HEK293 (cell line): ENCODE measurements around the gene ATCAY.

Experiments used
- CTCF ChIA-PET: fragments of 350-600 bp; formaldehyde crosslinking; extraction: SDS; loops from one replicate; lab custom pipeline; 2021; ENCODE audit warnings: antibody characterized with exemption; lab: Yijun Ruan, JAX
- POLR2A ChIA-PET: fragments of 300-600 bp; formaldehyde crosslinking; extraction: SDS; loops from one replicate; lab custom pipeline; 2020; ENCODE audit warnings: antibody characterized with exemption, inconsistent platforms; lab: Yijun Ruan, JAX
- H3K27ac ChIP-seq: fragments of 200-500 bp; sonication (Bioruptor generic); 2 replicates; pipeline ENCODE4 v1.5.1; 2014; ENCODE audit warnings: low read depth, low read length, control low read depth, inconsistent platforms; ENCODE audit errors: extremely low read depth
- H3K36me3 ChIP-seq, 2 experiments: fragments of 200-500 bp in 1 of 2; sonication (Bioruptor generic) in 1 of 2; 1 replicate in 1 of 2; 2 replicates in 1 of 2; pipeline ENCODE4 v1.5.1; 2014 to 2017; ENCODE audit warnings: inconsistent platforms in 2 of 2, low read length in 2 of 2; ENCODE audit not compliant: control insufficient read depth in 2 of 2, insufficient read depth in 1 of 2
- H3K4me1 ChIP-seq: fragments of 200-500 bp; sonication (Bioruptor generic); 2 replicates; pipeline ENCODE4 v1.5.1; 2014; ENCODE audit warnings: mild to moderate bottlenecking, low read length, inconsistent platforms; ENCODE audit not compliant: control insufficient read depth, insufficient read depth
- H3K4me3 ChIP-seq: 2 replicates; pipeline ENCODE4 v1.5.1; 2011; ENCODE audit warnings: low read depth, mild to moderate bottlenecking, control low read depth, low read length, moderate library complexity
- H3K9me3 ChIP-seq: fragments of 200-500 bp; sonication (Bioruptor generic); 2 replicates; pipeline ENCODE4 v1.5.1; 2014; ENCODE audit warnings: low read depth, low read length, inconsistent platforms; ENCODE audit not compliant: control insufficient read depth, insufficient read depth
- ATF2 ChIP-seq: fragments of 450-650 bp; formaldehyde crosslinking; IDR thresholded peaks from 2 replicates; pipeline ENCODE4 v1.5.1; 2016; ENCODE audit warnings: missing biosample characterization, missing genetic modification characterization, low read depth
- MZF1 ChIP-seq: fragments of 450-650 bp; formaldehyde crosslinking; IDR thresholded peaks from 2 replicates; pipeline ENCODE4 v1.5.1; 2017; ENCODE audit warnings: missing biosample characterization, missing genetic modification characterization, borderline replicate concordance
- RBAK ChIP-seq: fragments of 450-650 bp; formaldehyde crosslinking; IDR thresholded peaks from 2 replicates; pipeline ENCODE4 v1.5.1; 2016; ENCODE audit warnings: missing biosample characterization, missing genetic modification characterization
- SETDB1 ChIP-seq: IDR thresholded peaks from one replicate; pipeline ENCODE4 v1.6.1; 2017; ENCODE audit warnings: mild to moderate bottlenecking, low read length, moderate library complexity, mixed read lengths; ENCODE audit not compliant: insufficient read length
- ZBTB17 ChIP-seq: fragments of 450-650 bp; formaldehyde crosslinking; IDR thresholded peaks from 2 replicates; pipeline ENCODE4 v1.5.1; 2016; ENCODE audit warnings: missing biosample characterization, missing genetic modification characterization
- ZNF148 ChIP-seq: fragments of 450-650 bp; formaldehyde crosslinking; IDR thresholded peaks from 2 replicates; pipeline ENCODE4 v1.5.0; 2017; ENCODE audit warnings: missing biosample characterization, missing genetic modification characterization, borderline replicate concordance
- ZNF19 ChIP-seq: fragments of 450-650 bp; formaldehyde crosslinking; IDR thresholded peaks from 2 replicates; pipeline ENCODE4; 2016; ENCODE audit warnings: missing biosample characterization, missing genetic modification characterization, low read depth
- ZNF2 ChIP-seq: fragments of 450-650 bp; formaldehyde crosslinking; IDR thresholded peaks from 2 replicates; pipeline ENCODE4 v1.5.1; 2016; ENCODE audit warnings: missing biosample characterization, missing genetic modification characterization
- ZNF202 ChIP-seq: fragments of 450-650 bp; formaldehyde crosslinking; IDR thresholded peaks from 2 replicates; pipeline ENCODE4 v1.5.1; 2016; ENCODE audit warnings: missing biosample characterization, missing genetic modification characterization, borderline replicate concordance
- ZNF26 ChIP-seq: fragments of 450-650 bp; formaldehyde crosslinking; IDR thresholded peaks from 2 replicates; pipeline ENCODE4 v1.5.1; 2016; ENCODE audit warnings: missing biosample characterization, missing genetic modification characterization
- ZNF280C ChIP-seq: fragments of 450-650 bp; formaldehyde crosslinking; IDR thresholded peaks from 2 replicates; pipeline ENCODE4 v1.5.1; 2016; ENCODE audit warnings: missing biosample characterization, missing genetic modification characterization
- ZNF311 ChIP-seq: fragments of 450-650 bp; formaldehyde crosslinking; IDR thresholded peaks from 2 replicates; pipeline ENCODE4 v1.5.1; 2017; ENCODE audit warnings: missing biosample characterization, missing genetic modification characterization, borderline replicate concordance
- ZNF335 ChIP-seq: fragments of 450-650 bp; formaldehyde crosslinking; conservative IDR thresholded peaks from 2 replicates; pipeline ENCODE4 v1.5.1; 2016; ENCODE audit warnings: missing biosample characterization, missing genetic modification characterization
- ZNF366 ChIP-seq: fragments of 450-650 bp; formaldehyde crosslinking; conservative IDR thresholded peaks from 2 replicates; pipeline ENCODE4 v1.5.1; 2016; ENCODE audit warnings: missing biosample characterization, missing genetic modification characterization
- ZNF416 ChIP-seq: fragments of 450-650 bp; formaldehyde crosslinking; IDR thresholded peaks from 2 replicates; pipeline ENCODE4 v1.5.1; 2016; ENCODE audit warnings: missing biosample characterization, missing genetic modification characterization
- ZNF521 ChIP-seq: fragments of 450-650 bp; formaldehyde crosslinking; IDR thresholded peaks from 2 replicates; pipeline ENCODE4 v1.5.1; 2017; ENCODE audit warnings: missing biosample characterization, mild to moderate bottlenecking, missing genetic modification characterization
- ZNF571 ChIP-seq: fragments of 450-650 bp; formaldehyde crosslinking; IDR thresholded peaks from 2 replicates; pipeline ENCODE4 v1.5.0; 2017; ENCODE audit warnings: missing biosample characterization, missing genetic modification characterization
- ZNF585B ChIP-seq: fragments of 450-650 bp; formaldehyde crosslinking; IDR thresholded peaks from 2 replicates; pipeline ENCODE4 v1.5.1; 2016; ENCODE audit warnings: missing biosample characterization, missing genetic modification characterization
- ZNF645 ChIP-seq: fragments of 450-650 bp; formaldehyde crosslinking; IDR thresholded peaks from 2 replicates; pipeline ENCODE4; 2016; ENCODE audit warnings: missing biosample characterization, missing genetic modification characterization
- ZNF701 ChIP-seq: fragments of 450-650 bp; formaldehyde crosslinking; IDR thresholded peaks from 2 replicates; pipeline ENCODE4 v1.5.1; 2016; ENCODE audit warnings: missing biosample characterization, missing genetic modification characterization
- ZNF837 ChIP-seq: fragments of 450-650 bp; formaldehyde crosslinking; IDR thresholded peaks from 2 replicates; pipeline ENCODE4 v1.5.1; 2016; ENCODE audit warnings: missing biosample characterization, missing genetic modification characterization

Gene ATCAY

GRCh38 chr19:3919793-3920192 lies 39.3 kb downstream of the ATCAY start:
- ChIA-PET CTCF (interaction anchor here (0.8 kb wide), 1 partner anchor 580 kb away, joined by 3 read pairs; no protein-coding TSS in a partner anchor), POLR2A (no interaction called here)
- Histone ChIP-seq H3K27ac (no peak overlapping the region), H3K36me3 (no peaks in the 10 kb centered on the region), H3K9me3 (no peaks in the 10 kb centered on the region), H3K4me1 (no peaks in the 10 kb centered on the region), H3K4me3 (no peak overlapping the region)
- no peak for TF ChIP-seq ZNF2 (tag by site-specific recombination)
- no peak for TF ChIP-seq ZBTB17 (tag by site-specific recombination)
- no peak for TF ChIP-seq ZNF645 (tag by site-specific recombination)
- TF ChIP-seq RBAK: peak; percentile 99
- no peak for TF ChIP-seq ZNF280C (tag by site-specific recombination)
- no peak for TF ChIP-seq ZNF585B (tag by site-specific recombination)
- TF ChIP-seq ZNF701 (tag by site-specific recombination): no peak

- no peak overlapping the region for H3K4me3 ChIP-seq
- POLR2A ChIA-PET: interaction anchor here (0.5 kb wide), 1 partner anchor 64 kb away, joined by 3 read pairs; no protein-coding TSS in a partner anchor
- no peak overlapping the region for H3K27ac ChIP-seq
- CTCF ChIA-PET: no interaction called here
- H3K4me1 ChIP-seq: no peaks in the 10 kb centered on the region
- H3K9me3 ChIP-seq: no peaks in the 10 kb centered on the region
- no peaks in the 10 kb centered on the region for H3K36me3 ChIP-seq
- TF ChIP-seq SETDB1 (peak; percentile 37), ZBTB17 (tag by site-specific recombination) (peak; percentile 75), ZNF837 (no peak), ZNF366 (peak; percentile 95)
Observed at GRCh38 chr19:3923096-3923758, 42.7 kb downstream of the ATCAY start.

GRCh38 chr19:3923912-3924311 lies 43.4 kb downstream of the ATCAY start:
- Histone ChIP-seq H3K27ac (no peak overlapping the region), H3K4me3 (no peak overlapping the region), H3K4me1 (no peaks in the 10 kb centered on the region), H3K9me3 (no peaks in the 10 kb centered on the region), H3K36me3 (no peaks in the 10 kb centered on the region)
- ChIA-PET CTCF (no interaction called here), POLR2A (no interaction called here)
- no peak for TF ChIP-seq ZNF571 (tag by site-specific recombination)
- TF ChIP-seq ZNF416 (tag by site-specific recombination): no peak
- no peak for TF ChIP-seq MZF1 (tag by site-specific recombination)
- TF ChIP-seq ZNF311 (tag by site-specific recombination): peak; percentile 86; the same call in 1 of the 2 replicates
- TF ChIP-seq ATF2 (tag by site-specific recombination): no peak
- 0 out of 2 replicates have a peak, but pooled peaks have one; percentile 29 for TF ChIP-seq ZNF148 (tag by site-specific recombination)
- TF ChIP-seq ZNF335 (tag by site-specific recombination): no peak
- no peak for TF ChIP-seq ZNF202 (tag by site-specific recombination)
- 0 out of 2 replicates have a peak, but pooled peaks have one; percentile 55 for TF ChIP-seq ZNF521 (tag by site-specific recombination)
- TF ChIP-seq ZNF26 (tag by site-specific recombination): no peak
- TF ChIP-seq ZNF19 (tag by site-specific recombination): no peak
